HCT116 (cell line): Measurements from ENCODE around the gene MYOG.

Experiments
- ATF3 ChIP-seq: IDR thresholded peaks from 2 replicates; pipeline ENCODE4 v1.6.1; 2012
- EZH2 ChIP-seq: fragments of 200-600 bp; sonication (generic); IDR thresholded peaks from 2 replicates; pipeline ENCODE4 v1.6.1; 2017; ENCODE audit warnings: antibody characterized with exemption, mixed run types
- SIN3A ChIP-seq: IDR thresholded peaks from 2 replicates; pipeline ENCODE4 v1.6.1; 2012; ENCODE audit warnings: low read depth
- SRF ChIP-seq: IDR thresholded peaks from 2 replicates; pipeline ENCODE4 v1.6.1; 2012; ENCODE audit warnings: low read depth
- ZFX ChIP-seq: fragments of 450-650 bp; IDR thresholded peaks from 2 replicates; pipeline ENCODE4 v1.6.1; 2017
- TF ChIP-seq, protein P1 (sequence below), 3 experiments: fragments of 200-600 bp in 1 of 3; sonication (generic) in 1 of 3; IDR thresholded peaks in 2 of 3; conservative IDR thresholded peaks in 1 of 3; 2 replicates each; pipeline ENCODE4 v1.5.1; 2012 to 2017; ENCODE audit warnings: low read depth in 2 of 3, low read length in 2 of 3, antibody characterized with exemption in 1 of 3, borderline replicate concordance in 1 of 3, control low read depth in 1 of 3, mild to moderate bottlenecking in 1 of 3, mixed read lengths in 1 of 3, mixed run types in 1 of 3, moderate library complexity in 1 of 3; ENCODE audit not compliant: insufficient read depth in 1 of 3

DNA sequence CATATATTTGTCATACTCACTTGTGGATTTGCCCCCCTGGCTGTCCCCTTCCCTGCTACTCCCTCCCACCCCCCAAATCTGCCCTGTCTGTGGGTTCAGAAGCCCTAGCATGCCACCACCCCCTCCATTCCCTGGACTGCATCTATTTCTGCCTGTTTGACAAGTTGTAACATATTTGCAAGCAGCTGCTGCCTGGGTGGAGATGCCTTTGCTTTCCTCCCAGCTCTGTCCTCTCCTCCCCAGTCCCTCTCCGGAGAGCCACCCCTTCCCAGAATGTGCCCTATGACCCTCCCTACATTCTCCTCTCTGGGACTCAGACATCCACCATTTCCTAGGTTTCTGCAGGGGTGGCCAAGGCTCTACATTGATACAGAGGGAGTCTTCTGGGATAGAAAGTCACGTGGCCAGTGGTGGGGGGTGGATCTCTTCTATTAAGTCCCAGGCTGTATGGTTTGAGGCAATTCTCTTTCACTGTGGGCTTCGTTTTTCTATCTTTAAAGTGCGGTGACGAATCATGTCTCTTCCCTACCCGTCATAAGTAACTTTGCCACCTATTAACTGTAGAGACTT, 6.0 kb upstream of the MYOG start:
- TF ChIP-seq EZH2 (no peak), ATF3 (no peak), SIN3A (no peak), SRF (no peak), ZFX (no peak)
- TF ChIP-seq, protein P1, sequence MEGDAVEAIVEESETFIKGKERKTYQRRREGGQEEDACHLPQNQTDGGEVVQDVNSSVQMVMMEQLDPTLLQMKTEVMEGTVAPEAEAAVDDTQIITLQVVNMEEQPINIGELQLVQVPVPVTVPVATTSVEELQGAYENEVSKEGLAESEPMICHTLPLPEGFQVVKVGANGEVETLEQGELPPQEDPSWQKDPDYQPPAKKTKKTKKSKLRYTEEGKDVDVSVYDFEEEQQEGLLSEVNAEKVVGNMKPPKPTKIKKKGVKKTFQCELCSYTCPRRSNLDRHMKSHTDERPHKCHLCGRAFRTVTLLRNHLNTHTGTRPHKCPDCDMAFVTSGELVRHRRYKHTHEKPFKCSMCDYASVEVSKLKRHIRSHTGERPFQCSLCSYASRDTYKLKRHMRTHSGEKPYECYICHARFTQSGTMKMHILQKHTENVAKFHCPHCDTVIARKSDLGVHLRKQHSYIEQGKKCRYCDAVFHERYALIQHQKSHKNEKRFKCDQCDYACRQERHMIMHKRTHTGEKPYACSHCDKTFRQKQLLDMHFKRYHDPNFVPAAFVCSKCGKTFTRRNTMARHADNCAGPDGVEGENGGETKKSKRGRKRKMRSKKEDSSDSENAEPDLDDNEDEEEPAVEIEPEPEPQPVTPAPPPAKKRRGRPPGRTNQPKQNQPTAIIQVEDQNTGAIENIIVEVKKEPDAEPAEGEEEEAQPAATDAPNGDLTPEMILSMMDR (IDR thresholded peaks at IDR 0.05 in 2 of 3, conservative IDR thresholded peaks at IDR 0.05 in 1 of 3; ENCODE audit: borderline replicate concordance in 1 of 3, insufficient read depth in 1 of 3, low read depth in 2 of 3, low read length in 2 of 3), result no peak
